ENCODE data around the gene TSPO.

Gene TSPO

GRCh38 chr22:43128116-43128515 lies 23.2 kb upstream of the TSPO start:
- Histone ChIP-seq H3K36me3 (ENCODE audit: insufficient read depth, low read length) (peaks cover 8% of the 10 kb centered on the region; the same call in 1 of the 2 replicates), H3K9ac (ENCODE audit: insufficient read length) (no peak overlapping the region), H3K4me3 (no peak overlapping the region), H3K27ac (no peak overlapping the region), H3K9me3 (ENCODE audit: low read depth, low read length) (no peaks in the 10 kb centered on the region)
- TF ChIP-seq FOXP2 (optimal IDR thresholded peaks at IDR 0.05; ENCODE audit: control extremely low read depth, extremely low read length, insufficient read depth): no peak
- TF ChIP-seq POLR2AphosphoS5 (IDR thresholded peaks at IDR 0.05; ENCODE audit: borderline replicate concordance, low read depth, low read length): no peak
- TF ChIP-seq EZH2 (IDR thresholded peaks at IDR 0.05): no peak
- DNase-seq (ENCODE audit: low read depth, low spot score): no peak

GRCh38 chr22:43128928-43129424 lies 22.4 kb upstream of the TSPO start:
- Histone ChIP-seq H3K9me3 (ENCODE audit: low read depth, low read length) (no peaks in the 10 kb centered on the region), H3K9ac (ENCODE audit: insufficient read length) (no peak overlapping the region), H3K36me3 (ENCODE audit: insufficient read depth, low read length) (peaks cover 10% of the 10 kb centered on the region; the same call in 1 of the 2 replicates), H3K27ac (no peak overlapping the region), H3K4me3 (no peak overlapping the region)
- DNase-seq (ENCODE audit: low read depth, low spot score): no peak
- TF ChIP-seq FOXP2 (optimal IDR thresholded peaks at IDR 0.05; ENCODE audit: control extremely low read depth, extremely low read length, insufficient read depth): no peak
- TF ChIP-seq POLR2AphosphoS5 (IDR thresholded peaks at IDR 0.05; ENCODE audit: borderline replicate concordance, low read depth, low read length): no peak
- TF ChIP-seq EZH2 (IDR thresholded peaks at IDR 0.05): no peak

DNA sequence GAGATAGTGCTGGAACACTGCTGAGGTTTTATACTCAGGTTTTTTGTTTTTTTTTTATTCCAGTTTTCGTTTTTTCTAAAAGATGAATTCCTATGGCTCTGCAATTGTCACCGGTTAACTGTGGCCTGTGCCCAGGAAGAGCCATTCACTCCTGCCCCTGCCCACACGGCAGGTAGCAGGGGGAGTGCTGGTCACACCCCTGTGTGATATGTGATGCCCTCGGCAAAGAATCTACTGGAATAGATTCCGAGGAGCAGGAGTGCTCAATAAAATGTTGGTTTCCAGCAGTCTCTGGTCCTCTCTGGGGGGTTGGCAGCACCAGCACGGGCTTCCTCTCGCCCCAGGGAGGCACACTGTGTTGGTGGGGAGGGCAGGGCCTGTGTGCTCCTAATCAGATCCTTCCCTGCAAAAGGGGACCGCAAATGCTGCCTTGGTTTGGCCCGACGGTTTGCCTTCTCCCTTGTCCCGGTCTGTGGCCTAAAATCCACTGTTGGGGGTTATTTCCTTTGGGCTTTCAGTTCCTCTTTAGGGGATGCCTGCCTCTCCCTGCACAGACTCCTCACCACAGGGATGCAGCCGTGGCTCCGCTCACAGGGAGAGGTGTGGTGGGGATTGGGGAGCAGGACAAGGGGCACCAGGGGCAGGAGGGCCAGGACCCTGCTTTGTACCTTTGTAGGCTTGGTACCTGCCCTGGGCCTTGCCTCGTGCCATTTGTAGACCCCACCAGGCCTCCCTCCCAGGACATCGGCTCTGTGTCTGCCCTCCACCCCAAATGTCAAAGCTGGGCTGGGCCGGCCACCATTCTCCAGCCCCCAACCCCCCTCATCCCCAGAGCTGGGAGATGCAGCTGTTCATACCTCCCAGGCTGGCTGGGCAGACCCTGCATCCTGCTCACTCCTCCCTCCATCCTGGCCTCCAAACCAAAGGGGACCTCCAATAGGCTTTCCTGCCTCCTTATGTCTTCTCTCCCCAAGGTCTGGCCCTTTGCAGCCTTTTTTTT lies 21.6 kb upstream of the TSPO start:
- DNase-seq (ENCODE audit: low read depth, low spot score): no peak
- Histone ChIP-seq H3K27ac (no peak overlapping the region), H3K36me3 (ENCODE audit: insufficient read depth, low read length) (peaks cover 17% of the 10 kb centered on the region; the same call in 1 of the 2 replicates), H3K9me3 (ENCODE audit: low read depth, low read length) (no peaks in the 10 kb centered on the region), H3K9ac (ENCODE audit: insufficient read length) (no peak overlapping the region), H3K4me3 (no peak overlapping the region)
- TF ChIP-seq FOXP2 (optimal IDR thresholded peaks at IDR 0.05; ENCODE audit: control extremely low read depth, extremely low read length, insufficient read depth) (no peak), POLR2AphosphoS5 (IDR thresholded peaks at IDR 0.05; ENCODE audit: borderline replicate concordance, low read depth, low read length) (peak; percentile 9; the same call in 1 of the 2 replicates), EZH2 (IDR thresholded peaks at IDR 0.05) (no peak)

GRCh38 chr22:43131773-43132501 lies 19.4 kb upstream of the TSPO start:
- H3K4me3 ChIP-seq: no peak overlapping the region
- TF ChIP-seq FOXP2 (optimal IDR thresholded peaks at IDR 0.05; ENCODE audit: control extremely low read depth, extremely low read length, insufficient read depth): no peak
- TF ChIP-seq EZH2 (IDR thresholded peaks at IDR 0.05): no peak
- no peak for TF ChIP-seq POLR2AphosphoS5 (IDR thresholded peaks at IDR 0.05; ENCODE audit: borderline replicate concordance, low read depth, low read length)
- DNase-seq (ENCODE audit: low read depth, low spot score): no peak
- no peak overlapping the region for H3K27ac ChIP-seq
- peaks cover 36% of the 10 kb centered on the region; the same call in 1 of the 2 replicates for H3K36me3 ChIP-seq (ENCODE audit: insufficient read depth, low read length)
- H3K9ac ChIP-seq (ENCODE audit: insufficient read length): no peak overlapping the region
- no peaks in the 10 kb centered on the region for H3K9me3 ChIP-seq (ENCODE audit: low read depth, low read length)

- TF ChIP-seq POLR2AphosphoS5 (IDR thresholded peaks at IDR 0.05; ENCODE audit: borderline replicate concordance, low read depth, low read length) (no peak), FOXP2 (optimal IDR thresholded peaks at IDR 0.05; ENCODE audit: control extremely low read depth, extremely low read length, insufficient read depth) (no peak), EZH2 (IDR thresholded peaks at IDR 0.05) (no peak)
- Histone ChIP-seq H3K9me3 (ENCODE audit: low read depth, low read length) (no peaks in the 10 kb centered on the region), H3K4me3 (no peak overlapping the region), H3K27ac (no peak overlapping the region), H3K36me3 (ENCODE audit: insufficient read depth, low read length) (peaks cover 50% of the 10 kb centered on the region; the same call in 1 of the 2 replicates), H3K9ac (ENCODE audit: insufficient read length) (no peak overlapping the region)
- no peak for DNase-seq (ENCODE audit: low read depth, low spot score)
Measured at GRCh38 chr22:43133401-43133800, 18.0 kb upstream of the TSPO start.

DNA sequence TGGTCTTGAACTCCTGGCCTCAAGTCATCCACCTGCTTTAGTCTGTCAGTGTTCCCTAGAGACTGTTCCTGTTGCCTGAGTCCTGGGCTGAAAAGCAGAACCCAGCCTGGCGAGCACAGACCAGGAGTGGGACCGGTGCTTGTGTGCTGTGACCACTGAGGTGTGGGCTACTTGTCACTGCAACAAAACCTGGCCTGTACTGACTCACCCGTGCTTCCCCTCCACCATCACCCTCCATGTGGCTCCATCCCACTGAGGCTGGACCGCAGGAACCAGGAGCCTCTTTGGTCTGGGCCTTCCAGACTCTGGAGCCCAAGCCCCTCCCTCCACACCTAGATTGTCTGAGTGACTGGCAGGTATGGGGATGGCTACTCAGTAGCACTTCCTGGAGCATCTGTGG lies 16.8 kb upstream of the TSPO start:
- Histone ChIP-seq H3K4me3 (no peak overlapping the region), H3K36me3 (ENCODE audit: insufficient read depth, low read length) (peaks cover 62% of the 10 kb centered on the region; the same call in 1 of the 2 replicates)

DNA sequence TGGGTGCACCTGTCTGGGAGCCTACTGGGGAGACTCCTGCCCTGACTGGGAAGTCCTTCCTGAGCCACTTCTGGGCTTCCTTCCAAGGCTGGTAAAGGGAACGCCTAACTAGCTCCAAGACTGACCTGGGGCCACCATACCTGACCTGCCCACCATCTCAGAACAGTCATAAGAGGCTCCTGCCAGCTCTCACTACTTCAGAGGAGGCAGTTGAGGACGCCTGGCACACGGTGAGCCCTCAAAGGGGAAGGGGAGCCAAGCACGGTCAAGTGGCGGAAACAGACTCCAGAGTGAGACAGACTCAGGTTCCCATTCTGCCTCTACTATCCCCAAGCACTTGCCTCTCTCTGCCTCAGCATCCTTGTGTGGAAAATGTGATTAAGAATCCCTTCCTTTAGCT lies 15.8 kb upstream of the TSPO start:
- H3K9me3 ChIP-seq (ENCODE audit: low read depth, low read length): no peaks in the 10 kb centered on the region
- no peak overlapping the region for H3K27ac ChIP-seq
- no peak overlapping the region for H3K4me3 ChIP-seq
- no peak overlapping the region for H3K9ac ChIP-seq (ENCODE audit: insufficient read length)
- H3K36me3 ChIP-seq (ENCODE audit: insufficient read depth, low read length): peaks cover 70% of the 10 kb centered on the region; the same call in 1 of the 2 replicates
- no peak for DNase-seq (ENCODE audit: low read depth, low spot score)
- TF ChIP-seq FOXP2 (optimal IDR thresholded peaks at IDR 0.05; ENCODE audit: control extremely low read depth, extremely low read length, insufficient read depth) (no peak), POLR2AphosphoS5 (IDR thresholded peaks at IDR 0.05; ENCODE audit: borderline replicate concordance, low read depth, low read length) (no peak), EZH2 (IDR thresholded peaks at IDR 0.05) (no peak)

More for the DNA sequence above, 16.8 kb upstream of the TSPO start:
- no peaks in the 10 kb centered on the region for H3K9me3 ChIP-seq (ENCODE audit: low read depth, low read length)
- DNase-seq (ENCODE audit: low read depth, low spot score): no peak
- H3K9ac ChIP-seq (ENCODE audit: insufficient read length): no peak overlapping the region
- no peak for TF ChIP-seq FOXP2 (optimal IDR thresholded peaks at IDR 0.05; ENCODE audit: control extremely low read depth, extremely low read length, insufficient read depth)
- no peak for TF ChIP-seq EZH2 (IDR thresholded peaks at IDR 0.05)
- no peak for TF ChIP-seq POLR2AphosphoS5 (IDR thresholded peaks at IDR 0.05; ENCODE audit: borderline replicate concordance, low read depth, low read length)
- no peak overlapping the region for H3K27ac ChIP-seq

DNA sequence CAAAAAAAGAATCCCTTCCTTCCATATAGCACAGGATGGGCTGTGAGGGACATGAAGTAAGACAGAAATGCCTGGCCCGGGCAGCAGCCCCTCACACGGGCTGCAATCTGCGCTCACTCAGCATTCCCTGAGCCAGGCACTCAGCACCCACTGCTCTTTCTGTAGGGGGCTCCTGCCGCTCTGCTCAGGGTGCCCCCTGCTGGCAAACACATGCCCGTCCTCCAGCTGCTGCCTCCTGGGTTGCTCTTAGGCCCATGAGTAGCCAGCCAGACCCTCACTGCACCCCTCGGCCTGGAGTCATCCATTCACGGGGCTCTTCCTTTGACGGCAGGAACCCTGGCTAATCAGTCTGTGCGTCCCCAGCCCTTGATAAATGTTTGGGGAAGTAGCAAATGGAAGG lies 15.1 kb upstream of the TSPO start:
- Histone ChIP-seq H3K36me3 (ENCODE audit: insufficient read depth, low read length) (peaks cover 77% of the 10 kb centered on the region; the same call in 1 of the 2 replicates), H3K4me3 (no peak overlapping the region), H3K9me3 (ENCODE audit: low read depth, low read length) (no peaks in the 10 kb centered on the region), H3K27ac (no peak overlapping the region), H3K9ac (ENCODE audit: insufficient read length) (no peak overlapping the region)
- DNase-seq (ENCODE audit: low read depth, low spot score): no peak
- TF ChIP-seq EZH2 (IDR thresholded peaks at IDR 0.05): no peak
- no peak for TF ChIP-seq POLR2AphosphoS5 (IDR thresholded peaks at IDR 0.05; ENCODE audit: borderline replicate concordance, low read depth, low read length)
- no peak for TF ChIP-seq FOXP2 (optimal IDR thresholded peaks at IDR 0.05; ENCODE audit: control extremely low read depth, extremely low read length, insufficient read depth)

Measured in SK-N-MC (cell line).